A673 (cell line): Measurements from ENCODE around the gene CSTA. TPM values are rescaled to one million over a fixed set of nuclear protein-coding genes. Genes with fewer than 3 reads are reported as not detected.

Experiments
- BruUV-seq: library from RNA; stranded (reverse); fragments of 400-500 nt; replicated peaks from 2 replicates; lab custom pipeline; 2021; lab: Mats Ljungman, UMichigan
- CTCF ChIA-PET: fragments of 300-600 bp; sonication (Branson Sonifier 250); formaldehyde crosslinking; loops from one replicate; lab custom pipeline; 2022; ENCODE audit warnings: antibody characterized with exemption; lab: Charles Lee
- POLR2A ChIA-PET: fragments of 300-600 bp; sonication (Branson Sonifier 250); formaldehyde crosslinking; loops from one replicate; lab custom pipeline; 2022; ENCODE audit warnings: antibody characterized with exemption; ENCODE audit not compliant: low non-redundant PET; lab: Charles Lee
- DNase-seq: peaks from one replicate; pipeline ENCODE4 v3.0.0-alpha.2; 2015; ENCODE audit warnings: low spot score
- H3K27ac ChIP-seq: fragments of 200-600 bp; sonication (generic); 2 replicates; pipeline ENCODE4 v1.5.1; 2016; ENCODE audit warnings: mixed run types, low read depth, mild to moderate bottlenecking, mixed read lengths, antibody characterized with exemption, low read length; ENCODE audit not compliant: poor library complexity, severe bottlenecking
- H3K27me3 ChIP-seq: fragments of 200-600 bp; sonication (generic); replicated peaks from 2 replicates; pipeline ENCODE4 v1.6.1; 2017; ENCODE audit warnings: mixed run types, low read depth, mild to moderate bottlenecking, mixed read lengths, antibody characterized with exemption, low read length; ENCODE audit not compliant: insufficient read depth, poor library complexity
- H3K36me3 ChIP-seq: fragments of 200-600 bp; sonication (generic); 2 replicates; pipeline ENCODE4 v1.6.1; 2016; ENCODE audit warnings: mixed run types, mild to moderate bottlenecking, mixed read lengths, antibody characterized with exemption, low read length; ENCODE audit not compliant: insufficient read depth, poor library complexity, severe bottlenecking
- H3K4me1 ChIP-seq: fragments of 200-600 bp; sonication (generic); 2 replicates; pipeline ENCODE4 v1.6.1; 2017; ENCODE audit warnings: mixed run types, mild to moderate bottlenecking, mixed read lengths, antibody characterized with exemption, low read length; ENCODE audit not compliant: insufficient read depth, poor library complexity, severe bottlenecking
- H3K4me3 ChIP-seq: fragments of 200-600 bp; sonication (generic); 2 replicates; pipeline ENCODE4 v1.5.1; 2016; ENCODE audit warnings: low read depth, mixed run types, mild to moderate bottlenecking, mixed read lengths, low read length; ENCODE audit not compliant: poor library complexity, severe bottlenecking
- H3K9me3 ChIP-seq: fragments of 200-600 bp; sonication (generic); 2 replicates; pipeline ENCODE4 v1.6.1; 2016; ENCODE audit warnings: mixed run types, low read depth, mild to moderate bottlenecking, mixed read lengths, antibody characterized with exemption, low read length; ENCODE audit not compliant: poor library complexity, severe bottlenecking
- CTCF ChIP-seq: fragments of 300-800, 200-600 bp; sonication (generic); conservative IDR thresholded peaks from 2 replicates; pipeline ENCODE4 v1.5.1; 2017; ENCODE audit warnings: low read depth, mild to moderate bottlenecking, antibody characterized with exemption, low read length, moderate library complexity, mixed read lengths
- EZH2 ChIP-seq: fragments of 200-600 bp; sonication (generic); IDR thresholded peaks from 2 replicates; pipeline ENCODE4 v1.6.1; 2017; ENCODE audit warnings: borderline replicate concordance, low read depth, mild to moderate bottlenecking, mixed read lengths, antibody characterized with exemption, low read length; ENCODE audit not compliant: poor library complexity, severe bottlenecking
- intact Hi-C: fragments of 100-400 bp; cut with micrococcal nuclease; formaldehyde crosslinking; loops from one replicate; pipeline ENCODE4 v1.10.0; 2022; ENCODE audit not compliant: unreplicated experiment
- total RNA-seq: library from RNA; stranded (reverse); gene quantifications from 2 replicates; pipeline ENCODE4 v1.2.3, GENCODE V29; 2021

Gene CSTA
- total RNA-seq, 1 experiment from 2014 or later, result 6.5 TPM

DNA sequence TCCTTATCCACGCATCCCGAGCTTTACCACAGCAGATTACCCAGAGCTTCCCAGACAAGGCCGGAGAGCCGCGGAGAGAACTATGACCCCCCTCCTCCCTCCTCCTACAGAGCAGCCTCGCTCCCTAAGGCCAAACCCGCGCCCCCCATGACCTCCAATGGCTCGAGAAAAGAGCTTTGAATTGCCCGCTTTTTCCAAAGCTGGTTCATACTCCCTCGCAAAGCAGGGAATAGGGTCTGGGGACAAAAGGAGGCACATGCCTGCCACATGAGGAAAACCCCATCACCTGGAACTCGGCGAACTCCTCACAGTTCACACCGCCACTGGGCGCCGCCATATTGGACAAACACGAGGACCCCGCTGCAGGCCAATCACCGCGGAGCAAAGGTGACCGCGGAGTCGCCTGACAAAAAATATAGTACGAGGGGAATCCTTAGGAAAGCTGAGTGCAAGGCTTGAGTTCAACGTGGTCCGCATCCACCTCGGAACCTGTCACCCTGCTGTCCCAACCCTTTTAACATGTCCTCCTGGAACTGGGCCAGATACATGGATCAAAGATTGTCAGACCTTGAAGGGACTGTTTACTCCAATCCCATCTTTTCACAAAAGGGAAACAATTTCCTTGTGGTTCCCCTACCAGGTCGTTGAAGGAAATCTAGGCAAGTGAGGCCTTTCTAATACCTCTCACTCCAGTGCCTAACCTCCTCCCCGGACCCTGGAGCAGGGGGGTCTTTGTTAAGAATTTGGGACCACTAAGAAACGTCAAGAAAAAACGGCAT lies 58.0 kb downstream of the CSTA start, which contains the start of gene MIX23:
TSS of gene MIX23 (minus strand) at position 344 of the 779 bp plus-strand sequence. CDS start at position 337, 7 bp downstream.
- Histone ChIP-seq H3K9me3 (no peaks in the 10 kb centered on the region), H3K36me3 (no peaks in the 10 kb centered on the region), H3K27me3 (no peaks in the 10 kb centered on the region), H3K4me3 (peak within 1 kb of the TSS; percentile 73), H3K27ac (peak within 1 kb of the TSS; percentile 69), H3K4me1 (peaks cover 14% of the 10 kb centered on the region)
- TF ChIP-seq EZH2, result no peak
- no peak for TF ChIP-seq CTCF
- intact Hi-C loops, result loop anchor here (1.0 kb wide), 1 partner anchor 411 kb away; no protein-coding TSS in a partner anchor
- POLR2A ChIA-PET, result no interaction called here
- DNase-seq, result peak; percentile 94
- CTCF ChIA-PET, result no interaction called here
- BruUV-seq, result no TSS peak

GRCh38 chr3:122383771-122384697 lies 59.0 kb downstream of the CSTA start, which contains the start of gene FAM162A:
Gene FAM162A, plus strand, starts transcription at chr3:122384182. Its CDS starts 84 bp downstream, at chr3:122384266.
- Histone ChIP-seq H3K4me3 (peak within 1 kb of the TSS; percentile 73), H3K9me3 (no peaks in the 10 kb centered on the region), H3K27me3 (no peaks in the 10 kb centered on the region), H3K27ac (peak within 1 kb of the TSS; percentile 69), H3K36me3 (no peaks in the 10 kb centered on the region), H3K4me1 (peaks cover 14% of the 10 kb centered on the region)
- ChIA-PET POLR2A (interaction anchor here (0.7 kb wide), 1 partner anchor 106 kb away, joined by 4 read pairs; no protein-coding TSS in a partner anchor), CTCF (interaction anchor here (0.5 to 1.6 kb wide), 5 partner anchors 9 to 296 kb away, joined by 3 to 13 read pairs (median 4); no protein-coding TSS in a partner anchor)
- TF ChIP-seq EZH2 (no peak), CTCF (peak; percentile 77)
- BruUV-seq, result no TSS peak
- intact Hi-C loops, result loop anchor here (1.0 kb wide), 1 partner anchor 410 kb away; no protein-coding TSS in a partner anchor
- DNase-seq, result peak; percentile 97

DNA sequence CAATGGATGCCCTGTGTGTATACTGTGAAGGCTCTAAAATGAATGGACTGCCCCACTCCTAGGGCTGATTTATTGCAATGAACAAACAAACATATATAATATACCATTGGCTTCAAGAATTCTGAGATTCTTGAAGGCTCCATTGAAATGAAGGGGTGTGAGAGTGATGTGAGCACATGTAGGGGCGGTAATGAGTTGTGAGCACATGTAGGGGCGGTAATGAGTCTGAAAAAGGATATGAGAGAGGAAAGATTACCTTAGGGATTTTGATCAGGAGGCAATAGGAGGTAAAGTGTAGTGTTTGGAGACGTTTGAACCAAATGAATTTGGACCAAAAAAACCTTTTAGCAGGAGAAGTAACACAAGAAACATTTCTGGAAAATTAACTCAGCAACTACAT lies 62.7 kb downstream of the CSTA start:
- BruUV-seq, result no TSS peak
- ChIA-PET CTCF (no interaction called here), POLR2A (no interaction called here)

More for the DNA sequence above, 62.7 kb downstream of the CSTA start:
- TF ChIP-seq CTCF (no peak), EZH2 (no peak)
- Histone ChIP-seq H3K9me3 (no peaks in the 10 kb centered on the region), H3K4me1 (peaks cover 9% of the 10 kb centered on the region), H3K36me3 (no peaks in the 10 kb centered on the region), H3K4me3 (no peak overlapping the region), H3K27ac (no peak overlapping the region), H3K27me3 (no peaks in the 10 kb centered on the region)
- intact Hi-C loops, result no loop called here
- no peak for DNase-seq
